GM18873 (cell line): ENCODE data around the gene TSPOAP1.

Experiments
- ATAC-seq: cut with Tn5 transposase; IDR thresholded peaks from one replicate; pipeline ENCODE4 v1.9.1; 2021; ENCODE audit warnings: mild to moderate bottlenecking, moderate library complexity, moderate number of reproducible peaks; ENCODE audit not compliant: unreplicated experiment, low FRiP score

Gene TSPOAP1

GRCh38 chr17:58363457-58364185 lies 35.0 kb upstream of the TSPOAP1 start:
- no peak for ATAC-seq

DNA sequence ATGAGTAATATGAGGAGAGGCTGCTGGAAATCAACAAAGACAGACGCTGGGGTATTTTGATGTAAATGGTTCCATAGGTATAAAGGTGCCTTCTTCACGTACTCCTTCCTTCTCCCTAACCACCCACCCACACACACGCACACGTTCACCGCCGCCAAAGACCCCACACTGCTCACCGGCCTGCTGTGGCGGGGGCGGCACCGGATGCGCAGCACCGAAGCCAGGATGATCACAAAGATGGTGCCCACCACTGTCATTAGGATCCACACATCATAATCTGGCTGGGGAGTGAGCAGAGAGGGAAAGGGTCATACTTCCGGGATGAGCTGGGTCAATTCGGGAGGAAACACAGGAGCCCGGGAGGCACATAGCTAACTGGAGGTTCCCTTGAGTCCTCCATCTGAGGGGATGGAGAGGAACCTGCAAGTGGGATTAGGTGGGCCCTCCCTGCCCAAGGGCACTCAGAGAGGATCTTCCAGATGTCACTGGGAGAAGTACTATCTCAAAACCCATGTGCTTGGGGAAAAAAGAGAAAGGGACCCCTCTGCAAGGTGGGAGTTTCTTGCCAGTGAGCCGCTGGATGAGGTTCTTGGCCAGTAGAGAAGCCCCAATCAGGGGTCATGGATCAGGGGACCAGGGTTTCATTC lies 33.9 kb upstream of the TSPOAP1 start:
- no peak for ATAC-seq

- ATAC-seq, result no peak
Measured at GRCh38 chr17:58360296-58361063, 31.9 kb upstream of the TSPOAP1 start.

- no peak for ATAC-seq
Measured at GRCh38 chr17:58358408-58359172, 30.0 kb upstream of the TSPOAP1 start.

GRCh38 chr17:58357312-58358297 lies 29.0 kb upstream of the TSPOAP1 start:
- ATAC-seq, result no peak

GRCh38 chr17:58356231-58356630 lies 27.6 kb upstream of the TSPOAP1 start:
- ATAC-seq, result no peak

GRCh38 chr17:58354541-58355216 lies 26.1 kb upstream of the TSPOAP1 start:
- ATAC-seq, result no peak

DNA sequence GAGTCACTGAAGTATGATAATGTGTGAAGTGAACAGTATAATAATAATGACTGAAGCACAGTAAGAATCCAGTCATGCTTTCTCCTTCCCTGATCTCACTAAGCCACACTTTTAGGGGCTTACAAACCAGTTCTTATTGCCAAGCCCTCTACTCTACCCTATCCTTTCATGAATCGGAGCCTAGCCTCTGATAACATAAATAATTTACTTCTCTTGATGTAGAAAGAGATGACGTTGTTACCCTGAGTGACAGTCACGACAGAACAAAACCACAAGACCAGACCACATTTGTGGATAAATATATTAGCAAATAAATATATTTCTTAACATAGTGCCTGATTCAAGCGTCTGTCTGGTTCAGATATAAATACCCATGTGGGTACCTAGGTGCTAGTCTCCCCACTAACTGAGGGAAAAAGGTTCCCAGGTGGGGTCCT lies 24.8 kb upstream of the TSPOAP1 start:
- no peak for ATAC-seq

DNA sequence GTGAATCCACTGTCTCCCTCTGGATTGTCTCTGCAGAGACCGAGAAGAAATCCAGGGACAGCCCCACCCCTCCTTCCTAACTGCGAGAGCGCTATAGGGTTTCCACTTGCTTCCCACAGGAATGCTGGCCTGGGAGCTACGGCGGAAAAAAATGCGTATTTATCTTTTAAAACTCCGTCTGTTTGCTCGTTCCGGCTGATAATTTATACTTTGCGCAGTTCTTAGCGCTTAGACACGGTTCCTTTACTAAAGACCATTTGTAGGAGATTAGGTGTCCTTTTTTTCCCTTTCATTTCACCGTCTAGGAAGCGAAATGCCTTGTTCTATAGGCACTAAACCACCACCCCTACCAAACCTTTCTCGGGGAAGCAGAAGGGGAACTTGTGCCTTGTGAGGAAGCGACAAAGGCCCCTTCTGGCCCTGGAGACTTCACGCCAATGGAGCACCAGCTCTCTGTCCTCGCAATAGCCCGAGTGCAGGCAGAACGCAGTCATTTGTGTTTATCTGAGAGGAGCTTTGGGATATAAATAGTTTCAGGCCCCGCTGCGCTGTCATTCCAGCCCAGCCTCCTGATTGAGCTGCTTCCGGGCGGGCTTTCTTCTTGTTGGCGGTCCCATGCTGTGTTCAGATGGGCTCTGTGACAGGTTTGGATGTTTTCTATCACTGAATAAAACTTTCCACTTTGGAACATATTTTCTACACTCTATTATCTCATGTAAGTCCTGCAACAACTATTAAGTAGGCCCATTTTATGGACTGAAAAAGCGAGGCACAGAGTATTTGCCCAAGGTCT lies 24.2 kb upstream of the TSPOAP1 start:
- peak; percentile 2 for ATAC-seq

GRCh38 chr17:58351831-58352595 lies 23.4 kb upstream of the TSPOAP1 start, which contains the start of gene SUPT4H1:
TSS of gene SUPT4H1 (minus strand) at chr17:58352201. CDS start at chr17:58352135, 66 bp downstream.
- ATAC-seq, result peak; percentile 67

- ATAC-seq, result no peak
Measured at GRCh38 chr17:58351182-58351581, 22.6 kb upstream of the TSPOAP1 start.

- no peak for ATAC-seq
Measured at GRCh38 chr17:58348038-58348437, 19.4 kb upstream of the TSPOAP1 start.

DNA sequence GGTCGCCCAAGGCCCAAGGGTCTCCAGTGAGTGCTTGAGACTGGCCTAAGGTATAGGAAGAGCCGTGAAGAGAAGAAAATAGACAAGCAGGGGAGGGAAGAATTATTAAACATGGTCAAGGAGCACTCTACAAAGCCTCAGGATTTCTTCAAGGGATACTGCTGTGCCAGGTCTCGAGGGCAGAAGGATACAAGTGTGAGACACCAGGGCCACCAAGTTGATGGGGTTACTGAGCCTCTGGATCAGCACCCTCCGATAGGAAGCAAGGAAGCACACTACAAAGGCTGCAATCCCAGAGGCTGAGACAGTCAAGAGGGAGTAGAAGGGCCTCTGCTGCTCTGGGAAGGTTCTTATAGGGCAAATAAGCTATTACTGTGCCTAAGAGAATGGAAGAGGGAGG lies 16.9 kb upstream of the TSPOAP1 start:
- ATAC-seq, result no peak

GRCh38 chr17:58344791-58345157 lies 16.2 kb upstream of the TSPOAP1 start:
- ATAC-seq, result peak; percentile 24

GRCh38 chr17:58344047-58344790 lies 15.6 kb upstream of the TSPOAP1 start:
- peak; percentile 81 for ATAC-seq

- no peak for ATAC-seq
Measured at GRCh38 chr17:58343131-58343530, 14.5 kb upstream of the TSPOAP1 start.
